Nucleus accumbens (tissue), 56 donors: Measurements from ENCODE around the gene ZFR2.

Experiments used
- DNase-seq, 56 donors: peaks; one replicate each; lab custom pipeline; 2025; lab: John Stamatoyannopoulos, UW

ZFR2 gene

GRCh38 chr19:3839941-3840340 lies 28.9 kb downstream of the ZFR2 start:
- DNase-seq, result no peak

- DNase-seq, result no peak
Observed at GRCh38 chr19:3838661-3839060, 30.2 kb downstream of the ZFR2 start.

GRCh38 chr19:3837922-3838321 lies 30.9 kb downstream of the ZFR2 start:
- DNase-seq, result no peak

GRCh38 chr19:3837332-3837731 lies 31.5 kb downstream of the ZFR2 start:
- no peak for DNase-seq

- no peak for DNase-seq
Observed at GRCh38 chr19:3836887-3837286, 32.0 kb downstream of the ZFR2 start.

- no peak for DNase-seq
Observed at GRCh38 chr19:3835055-3835435, 33.8 kb downstream of the ZFR2 start.

- no peak for DNase-seq
Observed at GRCh38 chr19:3834349-3835054, 34.3 kb downstream of the ZFR2 start.

GRCh38 chr19:3833578-3834348 lies 35.1 kb downstream of the ZFR2 start:
- DNase-seq, result no peak

GRCh38 chr19:3832001-3832400 lies 36.8 kb downstream of the ZFR2 start:
- no peak for DNase-seq

GRCh38 chr19:3831601-3832000 lies 37.2 kb downstream of the ZFR2 start:
- no peak for DNase-seq

GRCh38 chr19:3830621-3831589 lies 37.9 kb downstream of the ZFR2 start:
- no peak for DNase-seq

- no peak for DNase-seq
Observed at GRCh38 chr19:3827306-3827705, 41.5 kb downstream of the ZFR2 start.

- DNase-seq, result no peak
Observed at GRCh38 chr19:3826163-3826562, 42.7 kb downstream of the ZFR2 start.

GRCh38 chr19:3825286-3825956 lies 43.4 kb downstream of the ZFR2 start:
- no peak for DNase-seq

GRCh38 chr19:3823350-3823713 lies 45.5 kb downstream of the ZFR2 start:
- no peak for DNase-seq

GRCh38 chr19:3822683-3823349 lies 46.0 kb downstream of the ZFR2 start:
- no peak for DNase-seq

GRCh38 chr19:3821857-3822364 lies 46.9 kb downstream of the ZFR2 start:
- DNase-seq, result peak in 17 of 56 donors; percentile 1 to 40 (median 9)

- DNase-seq, result no peak
Observed at GRCh38 chr19:3821156-3821555, 47.7 kb downstream of the ZFR2 start.

GRCh38 chr19:3819989-3820388 lies 48.8 kb downstream of the ZFR2 start:
- DNase-seq, result no peak

GRCh38 chr19:3818918-3819317 lies 49.9 kb downstream of the ZFR2 start:
- no peak for DNase-seq
